Upper lobe of left lung (tissue), 6 donors: ENCODE measurements around the gene NLGN1. TPM values are rescaled to one million over a fixed set of nuclear protein-coding genes. Genes with fewer than 3 reads are reported as not detected.

Source experiments
- ATAC-seq, 2 donors: fragments of 200-7000 bp; cut with Tn5 transposase; one replicate each; pipeline ENCODE4 v1.9.1; 2022; ENCODE audit warnings: mild to moderate bottlenecking in 2 of 2, moderate library complexity in 2 of 2; ENCODE audit not compliant: low FRiP score in 2 of 2
- DNase-seq, 2 donors: peaks; one replicate each; pipeline ENCODE4 v3.0.0-alpha.2; 2019 to 2020
- H3K27ac ChIP-seq, 4 donors: fragments of 200-600 bp; sonication (generic); one replicate each; pipeline ENCODE4 v1.5.1; 2016 to 2019
- H3K27me3 ChIP-seq, 4 donors: fragments of 200-600 bp; sonication (generic); one replicate each; pipeline ENCODE4 v1.5.1; 2017 to 2019
- H3K36me3 ChIP-seq, 4 donors: fragments of 200-600 bp; sonication (generic); one replicate each; pipeline ENCODE4 v1.5.1; 2016 to 2019
- H3K4me1 ChIP-seq, 4 donors: fragments of 200-600 bp; sonication (generic); one replicate each; pipeline ENCODE4 v1.5.1; 2018 to 2019
- H3K4me3 ChIP-seq, 4 donors: fragments of 200-600 bp; sonication (generic); one replicate each; pipeline ENCODE4 v1.5.1; 2017 to 2019; ENCODE audit warnings: mild to moderate bottlenecking in 2 of 4, moderate library complexity in 1 of 4
- H3K9me3 ChIP-seq, 4 donors: fragments of 200-600 bp; sonication (generic); one replicate each; pipeline ENCODE4 v1.5.1; 2018 to 2019
- EP300 ChIP-seq, 4 donors: sonication (generic); formaldehyde crosslinking; IDR thresholded peaks; one replicate each; pipeline ENCODE4 v1.5.1; 2017; ENCODE audit warnings: antibody characterized with exemption in 4 of 4, control low read depth in 2 of 4
- POLR2A ChIP-seq, 4 donors: fragments of 450-650 bp; IDR thresholded peaks; one replicate each; pipeline ENCODE4 v1.5.1; 2016 to 2017; ENCODE audit warnings: antibody characterized with exemption in 4 of 4, mild to moderate bottlenecking in 2 of 4
- POLR2AphosphoS5 ChIP-seq, 2 donors: sonication (generic); formaldehyde crosslinking; IDR thresholded peaks; one replicate each; pipeline ENCODE4 v1.5.1; 2017; ENCODE audit warnings: antibody characterized with exemption in 2 of 2
- WGBS, 2 donors: methylation state at CpG; one replicate each; pipeline ENCODE4 v1.1.5; 2017 to 2018; 5-methylcytosine and 5-hydroxymethylcytosine counted together
- total RNA-seq, 6 donors: library from RNA; depleted of rRNA in 4 of 6; stranded (reverse); fragments of >200 nt in 4 of 6; gene quantifications; one replicate each; pipeline versions ENCODE4 v1.1.0 to v1.2.1, GENCODE V29; 2016 to 2021
- TF ChIP-seq, protein P1 (sequence below), 6 experiments: fragments of 450-650 bp in 4 of 6; fragments of 200-600 bp in 2 of 6; sonication (generic) in 2 of 6; IDR thresholded peaks; one replicate each; pipeline ENCODE4 v1.5.1; 2016 to 2019; ENCODE audit warnings: antibody characterized with exemption in 6 of 6
- donor health status: DM: no; HTN: no; CAD: no; lungs with moderate emphysema.
- donor health status: DM: no; HTN: yes; CAD: no; lungs with severe emphysema.

Gene NLGN1
- total RNA-seq, 6 donors from 2014 or later = under 0.01 to 3.5 (median 1.9) TPM

DNA sequence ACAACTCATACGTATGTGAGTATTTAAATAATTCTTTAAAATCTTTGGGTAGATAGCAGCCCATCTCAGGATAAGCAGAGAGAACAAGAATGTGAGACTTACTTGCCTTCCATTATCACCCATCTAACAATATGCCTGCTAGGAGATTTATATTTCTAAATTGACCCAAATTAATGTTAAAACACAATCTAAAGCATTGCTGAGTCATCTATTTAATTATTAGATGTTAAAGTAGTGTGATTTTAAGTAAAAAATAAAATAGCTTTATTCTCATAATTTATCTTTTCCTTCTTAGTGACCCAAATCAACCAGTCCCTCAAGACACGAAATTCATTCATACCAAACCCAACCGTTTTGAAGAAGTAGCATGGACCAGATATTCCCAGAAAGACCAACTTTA, 882.6 kb downstream of the NLGN1 start:
- Histone ChIP-seq H3K4me1 (no peaks in the 10 kb centered on the region), H3K27ac (no peak overlapping the region), H3K36me3 (no peaks in the 10 kb centered on the region), H3K4me3 (no peak overlapping the region), H3K9me3 (no peaks in the 10 kb centered on the region), H3K27me3 (no peaks in the 10 kb centered on the region)
- TF ChIP-seq POLR2A (IDR thresholded peaks at IDR 0.05) (no peak), POLR2AphosphoS5 (IDR thresholded peaks at IDR 0.05) (no peak), EP300 (IDR thresholded peaks at IDR 0.05) (no peak)
- TF ChIP-seq, protein P1, sequence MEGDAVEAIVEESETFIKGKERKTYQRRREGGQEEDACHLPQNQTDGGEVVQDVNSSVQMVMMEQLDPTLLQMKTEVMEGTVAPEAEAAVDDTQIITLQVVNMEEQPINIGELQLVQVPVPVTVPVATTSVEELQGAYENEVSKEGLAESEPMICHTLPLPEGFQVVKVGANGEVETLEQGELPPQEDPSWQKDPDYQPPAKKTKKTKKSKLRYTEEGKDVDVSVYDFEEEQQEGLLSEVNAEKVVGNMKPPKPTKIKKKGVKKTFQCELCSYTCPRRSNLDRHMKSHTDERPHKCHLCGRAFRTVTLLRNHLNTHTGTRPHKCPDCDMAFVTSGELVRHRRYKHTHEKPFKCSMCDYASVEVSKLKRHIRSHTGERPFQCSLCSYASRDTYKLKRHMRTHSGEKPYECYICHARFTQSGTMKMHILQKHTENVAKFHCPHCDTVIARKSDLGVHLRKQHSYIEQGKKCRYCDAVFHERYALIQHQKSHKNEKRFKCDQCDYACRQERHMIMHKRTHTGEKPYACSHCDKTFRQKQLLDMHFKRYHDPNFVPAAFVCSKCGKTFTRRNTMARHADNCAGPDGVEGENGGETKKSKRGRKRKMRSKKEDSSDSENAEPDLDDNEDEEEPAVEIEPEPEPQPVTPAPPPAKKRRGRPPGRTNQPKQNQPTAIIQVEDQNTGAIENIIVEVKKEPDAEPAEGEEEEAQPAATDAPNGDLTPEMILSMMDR (IDR thresholded peaks at IDR 0.05) = no peak
- DNase-seq = no peak
- 84 to 90% methylated on average over 3 of the region's 3 CpGs for WGBS, 2 donors
- ATAC-seq = no peak

DNA sequence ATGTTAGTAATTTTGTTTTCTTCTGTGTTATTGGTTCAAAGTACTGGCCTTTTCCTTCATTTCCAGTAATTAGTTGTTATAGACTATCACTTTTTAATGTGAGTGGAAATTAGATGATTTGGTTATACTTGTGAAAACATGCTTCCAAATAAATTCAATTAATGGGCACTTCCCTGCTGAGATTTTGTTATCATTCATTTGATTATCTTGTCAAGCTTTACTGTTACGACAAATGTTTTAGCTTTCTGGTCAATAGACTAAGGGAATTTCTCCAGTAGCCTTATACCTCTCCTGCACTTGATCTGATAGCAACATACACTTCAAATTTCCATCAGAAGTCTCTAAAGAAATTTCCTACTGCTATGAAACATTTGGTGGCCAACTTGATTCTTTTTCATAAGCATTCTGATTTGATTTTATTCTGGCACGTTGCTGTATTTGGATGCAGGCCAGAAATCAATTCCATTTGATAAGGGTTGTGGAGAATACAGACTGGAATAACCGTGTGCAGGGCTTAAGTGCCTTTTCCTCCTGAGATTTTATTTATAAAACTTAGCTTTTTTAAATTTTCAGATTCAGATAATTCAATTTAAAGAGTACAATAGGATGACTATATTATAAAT, 887.8 kb downstream of the NLGN1 start:
- H3K27ac ChIP-seq = no peak overlapping the region
- no peaks in the 10 kb centered on the region for H3K4me1 ChIP-seq
- WGBS, 2 donors = 49 to 58% methylated on average over 3 of the region's 3 CpGs
- H3K27me3 ChIP-seq = no peaks in the 10 kb centered on the region
- TF ChIP-seq, protein P1 (IDR thresholded peaks at IDR 0.05) = no peak
- TF ChIP-seq POLR2A (IDR thresholded peaks at IDR 0.05) (no peak), EP300 (IDR thresholded peaks at IDR 0.05) (no peak), POLR2AphosphoS5 (IDR thresholded peaks at IDR 0.05) (no peak)
- H3K36me3 ChIP-seq = no peaks in the 10 kb centered on the region
- DNase-seq (no peak), ATAC-seq (no peak)
- no peaks in the 10 kb centered on the region for H3K9me3 ChIP-seq
- no peak overlapping the region for H3K4me3 ChIP-seq

DNA sequence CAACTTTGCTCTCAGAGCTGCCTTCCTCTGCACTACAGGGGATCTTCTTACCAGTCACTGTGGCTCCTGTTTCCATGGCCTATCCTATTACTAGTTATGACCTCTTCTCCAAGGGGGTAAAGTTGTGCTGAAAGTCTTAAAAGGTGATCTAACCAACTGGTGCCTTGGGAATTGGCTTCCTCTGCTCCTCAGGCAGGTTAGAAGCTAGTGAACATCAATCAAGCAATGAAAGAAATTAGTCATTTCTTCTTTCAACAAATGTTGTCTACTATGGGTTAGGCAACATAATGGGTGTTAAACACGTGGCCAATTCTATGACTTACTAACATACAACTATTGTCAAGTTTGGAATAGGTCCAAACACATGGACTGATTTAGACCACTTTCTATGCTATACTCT, 890.2 kb downstream of the NLGN1 start:
- no peaks in the 10 kb centered on the region for H3K4me1 ChIP-seq
- DNase-seq (no peak), ATAC-seq (no peak)
- H3K4me3 ChIP-seq = no peak overlapping the region
- no peak for TF ChIP-seq POLR2AphosphoS5 (IDR thresholded peaks at IDR 0.05)
- TF ChIP-seq, protein P1 (IDR thresholded peaks at IDR 0.05) = no peak
- TF ChIP-seq EP300 (IDR thresholded peaks at IDR 0.05) = no peak
- no peak for TF ChIP-seq POLR2A (IDR thresholded peaks at IDR 0.05)
- no peaks in the 10 kb centered on the region for H3K36me3 ChIP-seq
- H3K27me3 ChIP-seq = no peaks in the 10 kb centered on the region
- no peak overlapping the region for H3K27ac ChIP-seq
- H3K9me3 ChIP-seq = no peaks in the 10 kb centered on the region
- WGBS, 2 donors = 70 to 88% methylated on average over 1 of the region's 1 CpG

DNA sequence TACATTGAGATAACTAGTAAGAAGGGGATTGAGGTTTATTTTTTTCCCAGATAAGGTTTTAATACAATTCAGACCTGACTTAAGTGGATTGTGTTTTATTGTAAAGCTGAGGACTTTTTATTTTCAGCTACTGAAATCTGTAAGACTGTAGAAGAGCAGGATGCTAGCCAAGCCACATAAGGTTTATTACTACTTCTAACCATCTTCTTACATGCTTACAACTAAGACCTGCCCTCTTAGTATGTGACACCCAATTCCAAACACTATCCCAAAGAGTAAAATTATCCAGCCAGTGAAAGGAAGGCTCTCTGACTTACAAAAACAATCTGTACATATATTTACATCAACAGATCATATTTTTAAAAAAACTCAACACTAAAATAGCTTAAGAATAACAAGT, 897.1 kb downstream of the NLGN1 start:
- Histone ChIP-seq H3K4me1 (no peaks in the 10 kb centered on the region), H3K9me3 (no peaks in the 10 kb centered on the region)

DNA sequence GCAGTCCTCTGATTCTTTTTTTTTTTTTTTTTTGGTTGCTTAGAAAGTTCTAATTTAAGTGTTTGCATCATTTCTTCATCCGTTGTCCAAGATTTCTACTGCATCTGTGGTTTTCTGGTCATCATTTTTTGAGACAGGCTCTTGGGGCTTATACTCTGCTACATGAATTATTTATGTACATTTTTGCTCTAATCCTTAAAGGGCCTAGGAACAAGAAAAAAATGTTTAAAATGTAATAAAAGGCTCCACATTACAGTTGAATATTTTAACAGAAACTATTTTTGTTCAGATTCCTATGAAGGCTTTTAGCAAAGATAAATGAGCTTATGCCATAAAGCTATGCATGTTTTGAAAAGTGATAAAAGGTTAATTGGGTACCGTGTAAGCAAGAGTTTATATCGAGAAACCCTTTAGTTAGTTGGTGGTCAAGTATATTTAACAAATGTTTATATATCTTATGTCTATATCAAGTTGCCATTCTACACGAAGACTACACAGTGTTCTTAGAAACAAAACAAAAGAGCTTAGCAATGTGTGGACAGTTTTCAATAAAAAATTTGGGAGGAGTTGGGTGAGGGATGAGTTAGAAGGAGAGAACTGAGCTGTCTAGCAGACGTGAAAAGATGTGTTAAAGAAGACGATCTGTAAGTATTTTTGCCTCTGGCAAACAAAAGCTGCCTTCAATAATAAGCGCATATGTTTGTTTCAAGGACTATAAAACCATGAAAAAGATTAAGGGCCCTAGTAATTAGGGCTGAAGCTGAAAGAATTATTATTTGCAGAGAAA, 898.0 kb downstream of the NLGN1 start:
- H3K4me1 ChIP-seq = no peaks in the 10 kb centered on the region
- H3K36me3 ChIP-seq = no peaks in the 10 kb centered on the region
- no peaks in the 10 kb centered on the region for H3K27me3 ChIP-seq
- H3K4me3 ChIP-seq = no peak overlapping the region
- ATAC-seq (no peak), DNase-seq (no peak)
- WGBS, 2 donors = 71% methylated on average over 7 of the region's 7 CpGs
- no peak overlapping the region for H3K27ac ChIP-seq
- TF ChIP-seq POLR2A (IDR thresholded peaks at IDR 0.05) (no peak), POLR2AphosphoS5 (IDR thresholded peaks at IDR 0.05) (no peak), EP300 (IDR thresholded peaks at IDR 0.05) (no peak)
- TF ChIP-seq, protein P1 (IDR thresholded peaks at IDR 0.05) = no peak
- H3K9me3 ChIP-seq = no peaks in the 10 kb centered on the region

More for the DNA sequence above, 897.1 kb downstream of the NLGN1 start:
- no peak for TF ChIP-seq POLR2A (IDR thresholded peaks at IDR 0.05)
- no peak for TF ChIP-seq EP300 (IDR thresholded peaks at IDR 0.05)
- no peak for TF ChIP-seq POLR2AphosphoS5 (IDR thresholded peaks at IDR 0.05)
- Histone ChIP-seq H3K4me3 (no peak overlapping the region), H3K27me3 (no peaks in the 10 kb centered on the region), H3K36me3 (no peaks in the 10 kb centered on the region), H3K27ac (no peak overlapping the region)
- ATAC-seq (no peak), DNase-seq (no peak)
